A673 (cell line): ENCODE measurements around the gene PDGFB. TPM values are rescaled to one million over a fixed set of nuclear protein-coding genes. Genes with fewer than 3 reads are reported as not detected.

ENCODE experiments used
- BruUV-seq: library from RNA; stranded (reverse); fragments of 400-500 nt; replicated peaks from 2 replicates; lab custom pipeline; 2021; lab: Mats Ljungman, UMichigan
- CTCF ChIA-PET: fragments of 300-600 bp; sonication (Branson Sonifier 250); formaldehyde crosslinking; loops from one replicate; lab custom pipeline; 2022; ENCODE audit warnings: antibody characterized with exemption; lab: Charles Lee
- POLR2A ChIA-PET: fragments of 300-600 bp; sonication (Branson Sonifier 250); formaldehyde crosslinking; loops from one replicate; lab custom pipeline; 2022; ENCODE audit warnings: antibody characterized with exemption; ENCODE audit not compliant: low non-redundant PET; lab: Charles Lee
- DNase-seq: peaks from one replicate; pipeline ENCODE4 v3.0.0-alpha.2; 2015; ENCODE audit warnings: low spot score
- H3K27ac ChIP-seq: fragments of 200-600 bp; sonication (generic); 2 replicates; pipeline ENCODE4 v1.5.1; 2016; ENCODE audit warnings: mixed run types, low read depth, mild to moderate bottlenecking, mixed read lengths, antibody characterized with exemption, low read length; ENCODE audit not compliant: poor library complexity, severe bottlenecking
- H3K27me3 ChIP-seq: fragments of 200-600 bp; sonication (generic); replicated peaks from 2 replicates; pipeline ENCODE4 v1.6.1; 2017; ENCODE audit warnings: mixed run types, low read depth, mild to moderate bottlenecking, mixed read lengths, antibody characterized with exemption, low read length; ENCODE audit not compliant: insufficient read depth, poor library complexity
- H3K36me3 ChIP-seq: fragments of 200-600 bp; sonication (generic); 2 replicates; pipeline ENCODE4 v1.6.1; 2016; ENCODE audit warnings: mixed run types, mild to moderate bottlenecking, mixed read lengths, antibody characterized with exemption, low read length; ENCODE audit not compliant: insufficient read depth, poor library complexity, severe bottlenecking
- H3K4me1 ChIP-seq: fragments of 200-600 bp; sonication (generic); 2 replicates; pipeline ENCODE4 v1.6.1; 2017; ENCODE audit warnings: mixed run types, mild to moderate bottlenecking, mixed read lengths, antibody characterized with exemption, low read length; ENCODE audit not compliant: insufficient read depth, poor library complexity, severe bottlenecking
- H3K4me3 ChIP-seq: fragments of 200-600 bp; sonication (generic); 2 replicates; pipeline ENCODE4 v1.5.1; 2016; ENCODE audit warnings: low read depth, mixed run types, mild to moderate bottlenecking, mixed read lengths, low read length; ENCODE audit not compliant: poor library complexity, severe bottlenecking
- H3K9me3 ChIP-seq: fragments of 200-600 bp; sonication (generic); 2 replicates; pipeline ENCODE4 v1.6.1; 2016; ENCODE audit warnings: mixed run types, low read depth, mild to moderate bottlenecking, mixed read lengths, antibody characterized with exemption, low read length; ENCODE audit not compliant: poor library complexity, severe bottlenecking
- CTCF ChIP-seq: fragments of 300-800, 200-600 bp; sonication (generic); conservative IDR thresholded peaks from 2 replicates; pipeline ENCODE4 v1.5.1; 2017; ENCODE audit warnings: low read depth, mild to moderate bottlenecking, antibody characterized with exemption, low read length, moderate library complexity, mixed read lengths
- EZH2 ChIP-seq: fragments of 200-600 bp; sonication (generic); IDR thresholded peaks from 2 replicates; pipeline ENCODE4 v1.6.1; 2017; ENCODE audit warnings: borderline replicate concordance, low read depth, mild to moderate bottlenecking, mixed read lengths, antibody characterized with exemption, low read length; ENCODE audit not compliant: poor library complexity, severe bottlenecking
- intact Hi-C: fragments of 100-400 bp; cut with micrococcal nuclease; formaldehyde crosslinking; loops from one replicate; pipeline ENCODE4 v1.10.0; 2022; ENCODE audit not compliant: unreplicated experiment
- total RNA-seq: library from RNA; stranded (reverse); gene quantifications from 2 replicates; pipeline ENCODE4 v1.2.3, GENCODE V29; 2021

Gene PDGFB
- total RNA-seq, 1 experiment from 2014 or later, result 0.09 TPM

GRCh38 chr22:39175353-39176142, 69.2 kb downstream of the PDGFB start:
- ChIA-PET POLR2A (interaction anchor here (0.7 kb wide), 1 partner anchor 183 kb away, joined by 3 read pairs; no protein-coding TSS in a partner anchor), CTCF (no interaction called here)
- Histone ChIP-seq H3K27ac (peak overlapping the region; percentile 34), H3K27me3 (no peaks in the 10 kb centered on the region), H3K9me3 (no peaks in the 10 kb centered on the region), H3K36me3 (no peaks in the 10 kb centered on the region), H3K4me3 (no peak overlapping the region), H3K4me1 (peaks cover 20% of the 10 kb centered on the region)
- BruUV-seq, result no TSS peak
- no peak for DNase-seq
- intact Hi-C loops, result loop anchor here (10.0 kb wide), 2 partner anchors 69 to 869 kb away; partner anchors contain the start of gene PDGFB
- no peak for TF ChIP-seq CTCF
- TF ChIP-seq EZH2, result no peak

GRCh38 chr22:39174498-39175352, 70.1 kb downstream of the PDGFB start:
- Histone ChIP-seq H3K4me3 (no peak overlapping the region), H3K9me3 (no peaks in the 10 kb centered on the region), H3K36me3 (no peaks in the 10 kb centered on the region), H3K27me3 (no peaks in the 10 kb centered on the region), H3K4me1 (peaks cover 20% of the 10 kb centered on the region), H3K27ac (peak overlapping the region; percentile 67)
- BruUV-seq, result no TSS peak
- ChIA-PET CTCF (interaction anchor here (0.7 kb wide), 1 partner anchor 25 kb away, joined by 3 read pairs; no protein-coding TSS in a partner anchor), POLR2A (no interaction called here)
- intact Hi-C loops, result loop anchor here (1.0 to 10.0 kb wide), 3 partner anchors 70 to 870 kb away; partner anchors contain the start of gene PDGFB
- peak; percentile 88 for DNase-seq
- TF ChIP-seq EZH2 (no peak), CTCF (no peak)

GRCh38 chr22:39173787-39174497, 70.8 kb downstream of the PDGFB start:
- Histone ChIP-seq H3K36me3 (no peaks in the 10 kb centered on the region), H3K27ac (peak overlapping the region; percentile 67), H3K4me1 (peaks cover 20% of the 10 kb centered on the region), H3K9me3 (no peaks in the 10 kb centered on the region), H3K4me3 (no peak overlapping the region), H3K27me3 (no peaks in the 10 kb centered on the region)
- DNase-seq, result no peak
- TF ChIP-seq CTCF (no peak), EZH2 (no peak)
- ChIA-PET CTCF (interaction anchor here (0.9 kb wide), 1 partner anchor 133 kb away, joined by 3 read pairs; no protein-coding TSS in a partner anchor), POLR2A (no interaction called here)
- intact Hi-C loops, result loop anchor here (1.0 to 10.0 kb wide), 3 partner anchors 71 to 871 kb away; partner anchors contain the start of gene PDGFB
- BruUV-seq, result no TSS peak
